CD4-positive, alpha-beta T cell treated with Interleukin-21 for 1 hour (primary cell): ENCODE data around the gene EHF.

Experiments used
- DNase-seq: peaks from one replicate; pipeline ENCODE4 v3.0.0-alpha.2; 2020

The EHF gene

DNA sequence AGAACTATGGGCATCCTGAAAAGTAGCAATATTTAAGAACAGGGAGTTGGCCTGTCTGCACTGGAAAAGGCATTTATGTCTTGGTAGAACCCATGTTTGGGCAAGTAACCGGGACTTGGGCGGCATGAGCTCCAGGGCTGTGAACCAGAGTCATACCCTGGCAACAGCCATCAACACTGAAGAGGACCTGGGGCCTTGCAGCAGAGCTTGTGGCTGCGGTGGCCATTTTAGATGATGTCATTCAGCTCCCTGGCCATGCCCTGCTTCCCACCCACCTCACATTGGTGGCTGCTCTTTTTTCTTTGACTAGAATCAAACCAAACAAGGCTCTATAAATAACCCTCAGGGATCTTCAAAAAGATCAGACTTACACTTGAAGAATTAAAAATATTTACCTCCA lies 26.6 kb downstream of the EHF start:
- no peak for DNase-seq

- DNase-seq, result no peak
Observed at GRCh38 chr11:34648036-34648435, 27.1 kb downstream of the EHF start.

- DNase-seq, result no peak
Observed at GRCh38 chr11:34649597-34649996, 28.7 kb downstream of the EHF start.

DNA sequence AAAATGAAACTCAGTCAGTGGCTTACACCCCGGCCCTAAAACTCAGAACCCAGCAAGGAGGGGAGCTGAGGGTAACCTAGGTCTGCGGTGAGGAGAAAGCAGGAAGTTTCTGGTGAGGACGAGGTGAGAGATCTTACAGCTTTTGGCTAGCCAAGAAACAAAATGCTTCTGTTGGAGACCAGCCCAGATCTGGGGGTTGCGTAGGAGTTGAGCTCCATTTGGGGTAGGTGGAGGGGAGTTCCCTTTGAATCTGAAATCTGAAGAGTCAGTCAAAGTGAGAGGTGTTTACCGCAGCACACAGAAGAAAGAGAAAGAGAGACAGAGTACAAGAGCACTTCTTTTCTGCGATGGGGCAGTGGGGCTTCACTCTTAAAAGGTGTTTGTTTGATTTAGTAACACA lies 29.6 kb downstream of the EHF start:
- DNase-seq, result peak; percentile 80

- no peak for DNase-seq
Observed at GRCh38 chr11:34651551-34651950, 30.7 kb downstream of the EHF start.

DNA sequence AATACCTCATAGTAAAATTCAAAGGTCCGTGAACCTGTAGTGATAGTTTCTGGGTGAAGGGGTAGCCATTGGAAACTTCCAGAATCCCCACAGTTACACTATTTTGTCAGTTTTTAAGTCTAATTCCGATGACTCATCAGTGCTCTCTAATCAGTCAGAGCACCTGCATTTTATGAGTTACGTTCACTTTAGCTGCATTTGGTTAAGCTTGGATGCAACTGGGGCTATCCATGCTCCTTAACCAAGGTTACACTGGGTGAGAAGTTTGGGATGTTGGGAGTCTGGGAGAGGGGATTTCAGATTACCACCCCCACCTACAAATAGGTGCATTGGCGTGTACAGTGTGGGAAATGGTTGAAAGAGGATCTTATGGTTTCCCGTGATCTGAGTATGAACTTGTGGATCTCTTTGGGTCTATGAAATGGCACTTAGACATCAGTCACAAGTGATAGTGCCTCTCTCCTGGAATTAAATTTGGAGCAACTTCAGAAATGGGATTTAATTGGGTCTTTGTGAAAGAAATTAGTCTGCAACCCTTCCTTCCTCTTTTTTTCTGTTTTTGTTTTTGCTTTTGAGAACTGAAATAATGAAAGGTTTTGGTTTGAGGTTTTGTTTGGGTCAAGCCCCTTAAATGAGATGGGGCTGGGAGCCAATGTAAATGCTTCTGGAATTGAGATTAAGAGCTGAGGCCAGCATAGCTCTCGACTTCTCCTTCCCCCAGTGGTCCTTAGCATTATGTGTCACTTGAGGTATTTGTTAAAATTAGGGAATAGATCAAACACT lies 31.5 kb downstream of the EHF start:
- no peak for DNase-seq

DNA sequence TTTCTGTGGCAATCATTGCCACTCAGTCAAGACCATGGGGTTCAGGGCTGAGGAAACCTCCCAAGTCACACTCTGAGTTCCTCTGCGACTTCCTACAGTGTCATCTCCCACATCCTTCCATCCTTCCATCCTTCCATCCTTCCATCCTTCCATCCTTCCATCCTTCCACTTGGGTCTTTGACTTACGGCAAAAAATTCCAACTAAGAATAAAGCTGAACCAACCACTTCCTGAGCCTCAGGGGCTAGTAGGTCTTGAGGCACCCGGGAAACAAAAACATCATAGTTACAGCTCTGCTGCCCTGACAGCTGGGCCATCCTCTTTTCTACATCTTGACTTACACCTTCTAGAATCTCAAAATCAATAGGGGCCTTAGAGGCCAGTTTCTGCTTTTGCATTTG lies 32.1 kb downstream of the EHF start:
- no peak for DNase-seq

- no peak for DNase-seq
Observed at GRCh38 chr11:34653851-34654482, 33.1 kb downstream of the EHF start.

DNA sequence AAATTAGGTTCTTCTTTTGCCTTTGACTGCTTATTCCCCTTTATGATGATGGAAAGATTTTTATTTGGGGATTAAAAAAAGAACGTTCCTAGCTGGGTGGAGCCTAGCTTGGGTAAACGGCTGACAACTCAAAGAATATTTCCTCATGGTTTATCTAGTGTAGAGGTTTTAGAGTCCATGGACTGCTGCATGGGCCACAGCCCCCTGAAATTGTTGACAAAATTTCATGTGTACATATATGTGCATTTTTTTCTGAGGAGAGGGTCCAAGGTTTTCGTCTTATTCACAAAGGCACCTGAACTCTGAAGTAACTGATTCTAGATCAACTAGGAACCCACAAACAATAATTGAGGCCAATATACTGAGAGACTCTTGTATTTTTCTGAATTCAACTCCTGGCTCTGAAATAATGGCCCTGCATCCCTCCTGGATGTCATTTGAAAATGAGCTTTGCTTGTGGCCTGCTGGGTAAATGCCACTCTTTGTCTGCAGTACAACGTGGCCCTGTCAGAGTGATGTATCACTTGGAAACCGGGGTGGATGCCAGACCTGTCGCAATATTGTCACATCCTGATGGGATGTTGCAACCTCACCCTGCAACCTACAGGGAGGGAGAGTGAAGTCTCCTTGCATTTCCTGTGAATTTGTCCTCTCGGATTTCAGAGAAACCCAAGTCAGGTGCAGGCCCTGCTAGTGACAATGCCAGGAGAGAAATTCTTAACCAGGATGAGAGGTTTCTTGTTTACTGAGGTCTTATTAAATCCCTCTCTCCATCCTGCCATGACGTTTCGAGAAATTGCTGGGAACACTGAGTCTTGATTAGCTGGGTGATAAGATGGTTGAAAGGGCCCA lies 33.8 kb downstream of the EHF start:
- no peak for DNase-seq

- DNase-seq, result no peak
Observed at GRCh38 chr11:34655335-34656008, 34.6 kb downstream of the EHF start.

- DNase-seq, result no peak
Observed at GRCh38 chr11:34656062-34656720, 35.3 kb downstream of the EHF start.

DNA sequence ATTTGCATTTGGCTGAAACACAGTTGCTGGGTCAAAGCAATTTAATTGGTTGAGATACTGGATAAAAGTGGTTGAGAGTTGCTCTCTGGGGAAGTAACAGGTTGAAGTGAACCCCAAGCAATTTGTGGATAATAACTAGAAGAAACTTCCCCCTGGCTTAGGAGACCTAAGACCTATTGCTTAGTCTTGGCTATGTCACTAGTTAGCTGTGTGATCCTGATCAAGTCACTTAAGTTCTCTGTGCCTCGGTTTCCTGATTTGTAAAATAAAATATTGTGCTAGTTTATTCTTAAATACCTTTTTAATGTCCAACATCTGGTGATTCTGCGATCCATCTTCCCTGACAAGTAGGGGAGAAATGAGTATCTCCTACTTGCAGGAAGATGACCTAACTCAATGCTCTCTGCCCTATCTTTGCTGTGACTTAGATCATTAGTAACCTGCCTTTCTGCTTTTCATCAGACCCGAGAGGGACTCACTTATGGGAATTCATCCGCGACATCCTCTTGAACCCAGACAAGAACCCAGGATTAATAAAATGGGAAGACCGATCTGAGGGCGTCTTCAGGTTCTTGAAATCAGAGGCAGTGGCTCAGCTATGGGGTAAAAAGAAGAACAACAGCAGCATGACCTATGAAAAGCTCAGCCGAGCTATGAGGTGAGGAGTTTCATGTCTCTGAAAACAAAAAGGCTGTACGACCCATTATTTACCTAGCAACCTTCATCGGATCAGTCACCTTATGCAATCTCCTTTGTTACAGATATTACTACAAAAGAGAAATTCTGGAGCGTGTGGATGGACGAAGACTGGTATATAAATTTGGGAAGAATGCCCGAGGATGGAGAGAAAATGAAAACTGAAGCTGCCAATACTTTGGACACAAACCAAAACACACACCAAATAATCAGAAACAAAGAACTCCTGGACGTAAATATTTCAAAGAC lies 37.5 kb downstream of the EHF start:
- DNase-seq, result no peak

- DNase-seq, result no peak
Observed at GRCh38 chr11:34659096-34659733, 38.3 kb downstream of the EHF start.

GRCh38 chr11:34665077-34665835 lies 44.4 kb downstream of the EHF start:
- no peak for DNase-seq

GRCh38 chr11:34667810-34668582 lies 47.1 kb downstream of the EHF start:
- DNase-seq, result no peak

DNA sequence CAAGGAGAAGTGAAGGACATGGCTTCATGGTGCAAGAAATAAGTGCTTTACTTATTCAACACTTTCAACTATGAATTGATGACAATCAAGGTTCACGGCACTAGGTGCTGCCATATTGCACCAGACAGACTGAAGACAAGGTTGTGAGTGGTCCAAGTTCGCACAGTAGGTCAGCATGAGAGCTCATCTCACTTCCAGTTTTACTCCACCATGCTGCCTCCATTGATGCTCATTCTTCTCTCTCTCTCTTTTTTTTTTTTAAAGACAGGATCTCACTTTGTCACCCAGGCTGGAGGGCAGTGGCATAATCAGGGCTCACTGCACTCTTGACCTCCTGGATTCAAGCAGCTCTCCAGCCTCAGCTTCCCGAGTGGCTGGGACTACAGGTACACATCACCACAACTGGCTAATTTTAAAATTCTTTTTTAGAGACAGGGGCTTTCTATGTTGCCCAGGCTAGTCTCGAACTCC lies 47.7 kb downstream of the EHF start:
- no peak for DNase-seq

- DNase-seq, result no peak
Observed at GRCh38 chr11:34669458-34669857, 48.6 kb downstream of the EHF start.

- DNase-seq, result no peak
Observed at GRCh38 chr11:34671117-34671516, 50.2 kb downstream of the EHF start.

- DNase-seq, result no peak
Observed at GRCh38 chr11:34671946-34672345, 51.1 kb downstream of the EHF start.
